ENCODE results near the gene KIAA1586. TPM values are rescaled to one million over a fixed set of nuclear protein-coding genes. Genes with fewer than 3 reads are reported as not detected.
"Not testable (repeated sequence)": the region's sequence is repeated elsewhere in the genome, so short reads cannot be mapped to it uniquely, and the experiment has no call there.

Gene KIAA1586, protein sequence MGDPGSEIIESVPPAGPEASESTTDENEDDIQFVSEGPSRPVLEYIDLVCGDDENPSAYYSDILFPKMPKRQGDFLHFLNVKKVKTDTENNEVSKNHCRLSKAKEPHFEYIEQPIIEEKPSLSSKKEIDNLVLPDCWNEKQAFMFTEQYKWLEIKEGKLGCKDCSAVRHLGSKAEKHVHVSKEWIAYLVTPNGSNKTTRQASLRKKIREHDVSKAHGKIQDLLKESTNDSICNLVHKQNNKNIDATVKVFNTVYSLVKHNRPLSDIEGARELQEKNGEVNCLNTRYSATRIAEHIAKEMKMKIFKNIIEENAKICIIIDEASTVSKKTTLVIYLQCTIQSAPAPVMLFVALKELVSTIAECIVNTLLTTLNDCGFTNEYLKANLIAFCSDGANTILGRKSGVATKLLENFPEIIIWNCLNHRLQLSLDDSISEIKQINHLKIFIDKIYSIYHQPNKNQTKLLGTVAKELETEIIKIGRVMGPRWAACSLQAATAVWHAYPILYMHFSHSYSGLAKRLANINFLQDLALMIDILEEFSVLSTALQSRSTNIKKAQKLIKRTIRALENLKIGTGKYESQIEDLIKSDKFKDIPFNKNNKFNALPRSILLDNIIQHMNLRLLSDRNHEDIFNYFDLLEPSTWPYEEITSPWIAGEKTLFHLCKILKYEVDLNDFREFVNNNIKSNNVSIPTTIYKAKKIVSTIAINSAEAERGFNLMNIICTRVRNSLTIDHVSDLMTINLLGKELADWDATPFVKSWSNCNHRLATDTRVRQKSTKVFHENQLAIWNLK
- 1 to 10 TPM; 3.1 to 6.4 (median 4.8) TPM for total RNA-seq

DNA sequence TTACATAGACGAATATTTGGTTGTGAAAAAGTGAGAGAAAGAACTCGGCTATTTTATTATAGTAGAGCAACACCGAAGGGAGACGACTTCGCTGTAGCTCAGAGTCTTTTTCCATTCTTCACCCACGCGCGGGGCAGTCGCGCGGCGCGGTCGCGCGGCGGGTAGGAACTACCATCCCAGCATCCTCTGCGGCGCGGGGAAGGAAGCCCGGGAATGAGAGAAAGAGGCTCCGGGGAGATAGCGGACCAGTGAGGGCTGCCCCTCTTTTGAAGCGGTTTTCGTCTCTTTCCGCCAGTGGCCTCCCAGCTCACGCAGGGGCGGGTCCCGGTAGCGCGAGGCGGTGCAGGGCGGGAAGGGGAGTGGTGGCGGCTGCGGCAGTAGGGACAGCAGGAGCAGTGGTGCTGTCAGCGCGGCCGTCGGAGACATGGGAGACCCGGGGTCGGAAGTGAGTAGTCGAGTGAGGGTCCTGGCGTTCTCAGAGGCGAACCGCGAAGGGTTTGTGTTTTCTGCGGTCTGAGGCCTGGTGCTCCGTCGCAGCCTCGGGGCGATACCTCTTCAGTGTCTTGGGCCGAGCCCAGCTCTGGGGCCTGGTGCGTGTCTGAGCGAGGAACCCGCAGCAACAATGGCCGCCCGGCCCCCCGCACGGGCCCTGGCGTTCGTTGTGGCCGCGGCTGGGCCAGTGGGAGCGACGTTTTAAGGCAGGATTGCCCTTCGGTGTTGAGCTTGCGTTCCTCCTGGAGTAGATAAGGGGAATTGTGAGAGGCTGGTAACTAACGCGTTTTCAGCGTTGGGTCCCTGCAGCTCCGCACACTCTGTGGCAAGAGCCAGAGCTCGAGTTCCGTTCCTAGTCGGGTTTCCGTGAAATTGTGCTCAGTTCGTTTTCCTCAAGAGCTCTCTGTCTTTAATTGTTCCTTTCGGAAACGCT lies at the start of gene KIAA1586:
Gene KIAA1586, plus strand, starts transcription at position 362 of the 925 bp plus-strand sequence. Its CDS starts 63 bp downstream, at position 425.
- not testable (repeated sequence) for H3K27me3 ChIP-seq
- H3K4me3 ChIP-seq = peak within 1 kb of the TSS; percentile 53
- peak; percentile 92 to 93 for DNase-seq (ENCODE audit: low spot score in 2 of 2)

GRCh38 chr6:56999049-56999448 lies 47.4 kb upstream of the KIAA1586 start:
- Histone ChIP-seq H3K27me3 (no peaks in the 10 kb centered on the region), H3K4me3 (no peak overlapping the region), H3K36me3 (no peaks in the 10 kb centered on the region), H3K27ac (no peak overlapping the region), H3K9me3 (peaks cover 5% of the 10 kb centered on the region), H3K4me1 (no peaks in the 10 kb centered on the region)
- DNase-seq (ENCODE audit: low spot score in 2 of 2) = no peak
- TF ChIP-seq EP300 (IDR thresholded peaks at IDR 0.05) (no peak), POLR2A (IDR thresholded peaks at IDR 0.05) (no peak), POLR2AphosphoS5 (IDR thresholded peaks at IDR 0.05) (no peak)
- TF ChIP-seq, protein P1, sequence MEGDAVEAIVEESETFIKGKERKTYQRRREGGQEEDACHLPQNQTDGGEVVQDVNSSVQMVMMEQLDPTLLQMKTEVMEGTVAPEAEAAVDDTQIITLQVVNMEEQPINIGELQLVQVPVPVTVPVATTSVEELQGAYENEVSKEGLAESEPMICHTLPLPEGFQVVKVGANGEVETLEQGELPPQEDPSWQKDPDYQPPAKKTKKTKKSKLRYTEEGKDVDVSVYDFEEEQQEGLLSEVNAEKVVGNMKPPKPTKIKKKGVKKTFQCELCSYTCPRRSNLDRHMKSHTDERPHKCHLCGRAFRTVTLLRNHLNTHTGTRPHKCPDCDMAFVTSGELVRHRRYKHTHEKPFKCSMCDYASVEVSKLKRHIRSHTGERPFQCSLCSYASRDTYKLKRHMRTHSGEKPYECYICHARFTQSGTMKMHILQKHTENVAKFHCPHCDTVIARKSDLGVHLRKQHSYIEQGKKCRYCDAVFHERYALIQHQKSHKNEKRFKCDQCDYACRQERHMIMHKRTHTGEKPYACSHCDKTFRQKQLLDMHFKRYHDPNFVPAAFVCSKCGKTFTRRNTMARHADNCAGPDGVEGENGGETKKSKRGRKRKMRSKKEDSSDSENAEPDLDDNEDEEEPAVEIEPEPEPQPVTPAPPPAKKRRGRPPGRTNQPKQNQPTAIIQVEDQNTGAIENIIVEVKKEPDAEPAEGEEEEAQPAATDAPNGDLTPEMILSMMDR (IDR thresholded peaks at IDR 0.05) = no peak

More for the DNA sequence above, at the start of gene KIAA1586:
- H3K4me1 ChIP-seq, H3K27ac ChIP-seq, H3K9me3 ChIP-seq, H3K36me3 ChIP-seq: not testable (repeated sequence)
- 2% methylated on average over 26 of the region's 78 CpGs for WGBS
- TF ChIP-seq POLR2AphosphoS5 (IDR thresholded peaks at IDR 0.05) (peak in 1 of 3 donors; percentile 21), POLR2A (IDR thresholded peaks at IDR 0.05) (peak in 1 of 2 donors; percentile 53)

GRCh38 chr6:56999748-57000147 lies 46.7 kb upstream of the KIAA1586 start:
- DNase-seq (ENCODE audit: low spot score in 2 of 2); H3K4me1 ChIP-seq; H3K4me3 ChIP-seq; H3K27ac ChIP-seq; H3K36me3 ChIP-seq; H3K27me3 ChIP-seq; H3K9me3 ChIP-seq: not testable (repeated sequence)
- 95% methylated on average over 18 of the region's 18 CpGs for WGBS

- Histone ChIP-seq H3K9me3 (peaks cover 5% of the 10 kb centered on the region), H3K4me3 (no peak overlapping the region), H3K4me1 (no peaks in the 10 kb centered on the region), H3K27me3 (no peaks in the 10 kb centered on the region), H3K27ac (no peak overlapping the region), H3K36me3 (no peaks in the 10 kb centered on the region)
- TF ChIP-seq EP300 (IDR thresholded peaks at IDR 0.05) (no peak), POLR2AphosphoS5 (IDR thresholded peaks at IDR 0.05) (no peak), POLR2A (IDR thresholded peaks at IDR 0.05) (no peak)
- TF ChIP-seq, protein P1 (IDR thresholded peaks at IDR 0.05) = no peak
- DNase-seq (ENCODE audit: low spot score in 2 of 2) = no peak
Observed at GRCh38 chr6:57002197-57002596, 44.3 kb upstream of the KIAA1586 start.

DNA sequence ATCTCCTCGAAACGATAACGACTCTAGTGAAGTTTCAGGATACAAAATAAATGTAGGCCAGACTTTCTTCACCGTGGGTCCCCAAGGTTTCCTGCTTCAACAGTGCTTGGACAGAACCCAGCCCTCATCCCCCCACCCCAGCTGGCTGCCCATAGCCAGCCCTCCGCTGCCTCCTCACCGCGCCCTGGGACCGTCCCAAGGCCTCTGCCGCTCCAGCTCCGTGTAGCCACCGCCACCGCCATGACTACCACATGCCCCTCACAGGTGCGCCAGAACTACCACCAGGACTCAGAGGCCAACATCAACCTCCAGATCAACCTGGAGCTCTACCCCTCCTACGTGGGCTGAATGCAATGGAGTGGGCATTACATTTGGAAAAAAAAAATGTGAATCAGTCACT lies 42.2 kb upstream of the KIAA1586 start:
- no peaks in the 10 kb centered on the region for H3K4me1 ChIP-seq
- DNase-seq (ENCODE audit: low spot score in 2 of 2) = no peak
- no peak overlapping the region for H3K27ac ChIP-seq
- 97% methylated on average over 14 of the region's 14 CpGs for WGBS
- H3K36me3 ChIP-seq = no peaks in the 10 kb centered on the region
- H3K9me3 ChIP-seq = peaks cover under 1% of the 10 kb centered on the region
- H3K27me3 ChIP-seq = no peaks in the 10 kb centered on the region
- H3K4me3 ChIP-seq = no peak overlapping the region
- TF ChIP-seq POLR2A (IDR thresholded peaks at IDR 0.05) (no peak), EP300 (IDR thresholded peaks at IDR 0.05) (no peak)
- TF ChIP-seq, protein P1 (IDR thresholded peaks at IDR 0.05) = no peak
